ENCODE measurements around the gene AMH. TPM values are rescaled to one million over a fixed set of nuclear protein-coding genes. Genes with fewer than 3 reads are reported as not detected.
"Not testable (repeated sequence)": the region's sequence is repeated elsewhere in the genome, so short reads cannot be mapped to it uniquely, and the experiment has no call there.

Gene AMH
- total RNA-seq, 1 donor from 2014 or later: not detected

DNA sequence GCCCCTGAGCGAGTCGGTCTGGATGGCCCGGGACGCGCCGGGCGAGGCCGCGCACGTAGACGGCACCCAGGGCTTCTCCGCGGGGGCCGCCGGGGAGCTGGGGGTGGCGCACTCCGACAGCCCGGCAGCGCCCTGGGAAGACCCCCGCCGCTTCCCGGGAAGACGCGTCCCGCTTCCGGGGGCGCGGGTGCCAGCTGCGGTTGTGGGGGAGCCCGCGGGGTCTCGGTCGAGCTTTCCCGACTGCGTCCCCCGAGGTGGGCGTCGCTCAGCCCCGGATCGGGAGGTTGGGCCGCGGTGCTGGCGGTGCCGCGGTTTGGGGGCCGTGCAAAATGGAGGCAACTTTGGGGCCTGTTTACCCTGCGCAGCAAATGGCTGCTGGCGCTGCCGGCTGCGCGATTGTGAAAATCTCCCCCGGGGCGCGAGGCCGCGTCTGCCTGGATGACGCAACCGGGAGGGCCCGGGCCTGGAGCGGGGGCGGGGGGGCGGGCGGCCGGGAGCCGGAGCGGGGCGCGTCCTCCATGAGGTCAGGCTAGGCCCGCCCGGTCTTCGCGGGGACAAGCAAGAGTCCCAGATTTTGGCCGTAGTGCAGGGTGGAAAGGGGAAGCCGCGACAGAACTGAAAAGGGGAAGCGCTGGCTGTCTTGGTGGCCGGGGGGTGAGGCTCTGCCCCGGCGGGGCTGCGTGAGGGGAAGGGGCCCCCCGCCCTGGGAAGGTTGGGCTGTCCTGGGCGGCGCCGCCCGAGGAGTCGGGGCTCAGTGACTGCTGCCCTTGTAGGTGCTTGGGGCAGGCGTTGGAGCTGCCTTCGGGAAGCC, 21.5 kb downstream of the AMH start:
- peak; percentile 77 for DNase-seq

DNA sequence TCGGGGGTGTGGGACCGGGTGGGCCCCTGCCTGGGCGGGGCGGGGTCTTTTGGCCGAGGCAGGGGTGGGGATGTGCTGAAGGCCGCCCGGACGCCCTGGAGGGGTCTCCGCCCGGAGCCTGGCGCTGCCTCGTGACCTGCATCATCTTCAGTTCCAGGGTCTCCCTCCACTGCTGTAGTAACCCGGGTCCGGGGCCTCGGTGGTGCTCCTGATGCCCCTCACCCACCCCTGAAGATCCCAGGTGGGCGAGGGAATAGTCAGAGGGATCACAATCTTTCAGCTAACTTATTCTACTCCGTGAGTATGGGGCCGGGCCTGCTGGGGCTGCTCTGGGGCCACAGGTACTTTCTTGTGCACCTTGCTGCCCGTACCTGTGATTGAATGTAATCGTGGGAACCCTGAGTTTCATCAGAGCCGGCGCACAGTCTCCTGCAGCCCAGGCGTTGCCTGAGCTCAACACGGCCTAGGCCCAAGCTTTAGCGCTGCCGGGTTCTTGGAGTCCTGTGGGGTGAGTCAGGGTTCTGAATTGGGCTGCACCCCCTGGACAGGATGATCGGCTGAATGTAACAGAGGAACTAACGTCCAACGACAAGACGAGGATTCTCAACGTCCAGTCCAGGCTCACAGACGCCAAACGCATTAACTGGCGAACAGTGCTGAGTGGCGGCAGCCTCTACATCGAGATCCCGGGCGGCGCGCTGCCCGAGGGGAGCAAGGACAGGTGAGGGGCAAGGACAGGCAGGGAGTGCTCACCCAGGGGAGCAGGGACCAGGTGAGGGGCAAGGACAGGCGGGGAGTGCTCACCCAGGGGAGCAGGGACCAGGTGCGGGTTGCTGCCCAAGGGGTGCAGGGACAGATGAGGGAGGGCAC, 22.3 kb downstream of the AMH start:
- no peak for DNase-seq

DNA sequence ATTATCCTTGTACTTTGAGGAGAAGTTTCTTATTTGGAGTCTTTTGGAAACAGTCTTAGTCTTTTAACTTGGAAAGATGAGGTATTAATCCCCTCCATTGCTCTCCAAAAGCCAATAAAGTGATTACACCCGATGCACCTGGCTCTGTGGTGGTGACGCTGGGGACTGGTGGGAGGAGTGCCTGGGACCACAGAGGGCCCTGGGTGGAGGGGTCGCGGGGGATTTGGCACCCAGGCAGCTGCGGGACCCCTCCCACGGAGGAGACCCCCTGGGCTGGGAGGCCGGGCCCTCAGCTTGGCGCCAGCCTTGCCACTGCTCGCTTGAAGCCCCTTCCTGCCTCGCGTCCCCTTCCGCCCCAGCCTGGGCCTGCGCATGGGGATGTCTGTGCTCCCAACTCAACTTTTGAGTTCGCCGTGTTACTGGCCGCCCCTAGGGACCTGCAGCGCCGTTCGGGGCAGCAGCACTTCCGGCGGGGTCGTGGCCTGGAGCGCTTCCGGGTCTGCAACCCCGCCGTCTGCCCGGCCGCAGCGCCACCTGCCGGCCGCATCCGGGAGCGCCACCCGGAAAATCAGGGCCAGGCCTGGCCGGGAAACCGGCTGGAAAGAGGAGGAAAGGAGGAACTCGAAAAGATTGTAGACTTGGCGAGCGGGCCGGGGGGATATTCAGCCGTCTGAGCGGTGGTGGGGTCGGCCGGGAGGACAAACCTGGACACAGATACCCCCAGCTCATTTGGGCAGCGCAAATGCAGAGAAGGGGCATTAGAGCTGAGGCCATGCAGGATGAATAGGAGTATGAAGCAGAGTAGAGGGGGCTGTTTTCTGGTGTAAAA, 24.4 kb downstream of the AMH start:
- DNase-seq: peak; percentile 53

DNA sequence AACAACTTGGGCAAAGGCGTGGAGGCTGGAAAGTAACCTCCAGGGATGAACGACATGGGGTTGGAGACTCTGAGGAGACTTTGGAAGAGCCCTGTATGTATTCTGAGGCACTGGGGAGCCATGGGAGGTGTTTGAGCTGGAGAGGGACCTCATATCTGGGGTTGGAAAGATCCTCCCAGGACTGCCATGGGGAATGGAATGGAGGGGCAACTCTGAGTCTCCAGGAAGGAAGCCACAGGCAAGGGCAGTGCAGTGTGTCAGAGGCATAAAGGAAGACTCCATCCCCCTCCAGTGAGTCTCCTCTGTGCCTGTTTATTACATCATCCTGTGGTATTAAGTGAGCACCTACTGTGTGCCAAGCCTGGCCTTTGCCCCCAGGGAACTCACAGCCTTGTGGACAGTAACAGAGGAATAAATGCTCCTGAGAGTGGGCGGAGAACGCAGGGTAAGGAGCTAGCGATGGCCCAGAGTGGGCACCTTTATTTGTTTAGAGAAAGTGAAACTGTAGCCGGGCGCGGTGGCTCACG, 25.1 kb downstream of the AMH start:
- no peak for DNase-seq

DNA sequence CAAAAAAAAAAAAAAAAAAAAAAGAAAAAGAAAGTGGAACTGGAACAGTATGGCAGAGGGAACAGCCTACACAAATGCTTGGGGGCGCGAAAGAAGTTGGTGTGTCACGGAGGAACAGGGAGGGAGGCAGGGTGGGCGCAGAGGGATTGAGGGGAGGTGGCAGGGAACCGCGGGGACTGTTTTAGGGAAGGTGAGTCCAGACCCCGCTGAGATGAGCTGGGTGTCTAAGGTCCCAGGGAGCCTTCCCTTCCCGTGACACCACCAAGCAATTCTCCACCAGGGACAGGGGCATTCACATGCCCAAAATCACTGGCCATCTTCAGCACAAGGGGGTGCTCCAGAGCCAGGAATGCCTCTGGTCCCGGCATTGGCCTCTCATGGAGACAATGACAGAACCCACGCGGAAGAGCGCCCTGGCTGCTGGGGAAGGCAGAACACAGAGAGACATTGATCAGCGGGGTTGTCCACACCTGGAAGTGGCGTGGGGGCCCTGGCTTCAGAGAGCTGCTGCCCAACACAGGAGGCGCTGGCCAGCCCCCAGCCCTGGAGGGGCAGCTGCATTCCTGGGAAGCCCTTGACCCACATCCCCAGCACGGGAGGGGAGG, 25.9 kb downstream of the AMH start:
- DNase-seq: peak; percentile 57

DNA sequence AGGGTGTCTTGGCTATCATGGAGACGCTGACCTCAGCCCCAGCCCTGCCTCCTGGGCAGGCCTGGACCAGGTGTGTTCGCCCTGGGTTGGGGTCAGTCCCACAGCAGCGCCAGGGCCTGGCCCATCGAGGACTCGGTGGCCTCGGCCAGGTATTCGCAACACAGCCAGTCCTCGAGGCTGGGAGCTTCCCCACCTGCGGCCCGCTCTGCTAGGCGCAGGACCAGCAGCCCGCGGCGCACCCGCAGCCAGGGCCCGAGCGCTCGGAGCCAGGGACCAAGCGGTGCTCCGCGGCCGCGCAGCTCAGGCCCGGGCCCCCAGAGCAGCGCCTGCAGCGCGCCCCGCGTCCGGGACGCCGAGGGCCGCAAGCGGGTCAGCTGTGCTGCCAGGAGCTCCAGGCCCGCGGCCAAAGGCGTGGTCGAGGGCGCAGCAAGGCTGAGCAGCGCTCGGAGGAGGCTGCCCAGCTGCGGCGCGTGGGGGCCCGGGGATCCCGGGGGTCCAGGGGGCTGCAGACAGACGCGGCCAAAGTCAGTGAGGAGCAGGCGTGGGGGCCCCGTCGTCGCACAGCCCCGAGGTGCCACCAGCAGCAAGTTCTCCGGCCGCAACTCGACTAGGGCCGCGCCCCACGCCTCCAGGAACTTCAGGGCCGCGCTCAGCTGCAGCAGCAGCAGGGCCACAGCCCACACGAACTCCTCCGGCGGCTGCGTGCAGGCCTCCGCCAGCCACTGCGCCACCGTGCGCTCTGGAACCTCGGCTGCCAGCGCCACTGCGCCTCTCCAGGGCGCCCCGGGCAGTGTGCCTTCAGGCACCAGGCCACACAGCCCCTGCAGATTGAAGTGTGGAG, 26.7 kb downstream of the AMH start:
- no peak for DNase-seq

DNA sequence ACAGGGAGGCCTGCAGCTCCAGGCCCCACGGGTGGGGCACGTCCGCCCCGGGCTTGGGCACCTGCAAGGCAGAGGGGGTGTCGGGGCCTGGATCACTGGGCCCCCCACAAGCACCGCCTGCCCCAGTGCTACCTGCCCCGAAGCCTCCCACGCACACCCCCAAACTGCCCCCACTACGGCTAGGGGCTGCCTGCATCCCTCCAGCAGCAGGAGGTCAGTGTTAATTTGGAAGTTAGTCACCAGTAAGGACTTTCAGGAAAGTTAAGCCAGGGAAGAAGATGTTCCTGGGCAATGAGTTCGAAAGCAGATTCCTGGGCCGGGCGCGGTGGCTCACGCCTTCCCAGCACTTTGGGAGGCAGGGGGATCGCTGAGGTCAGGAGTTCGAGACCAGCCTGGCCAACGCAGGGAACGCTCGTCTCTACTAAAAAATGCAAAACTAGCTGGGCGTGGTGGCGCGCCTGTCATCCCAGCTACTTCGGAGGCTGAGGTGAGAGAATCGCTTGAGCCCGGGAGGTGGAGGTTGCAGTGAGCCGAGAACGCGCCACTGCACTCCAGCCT, 27.4 kb downstream of the AMH start:
- no peak for DNase-seq

DNA sequence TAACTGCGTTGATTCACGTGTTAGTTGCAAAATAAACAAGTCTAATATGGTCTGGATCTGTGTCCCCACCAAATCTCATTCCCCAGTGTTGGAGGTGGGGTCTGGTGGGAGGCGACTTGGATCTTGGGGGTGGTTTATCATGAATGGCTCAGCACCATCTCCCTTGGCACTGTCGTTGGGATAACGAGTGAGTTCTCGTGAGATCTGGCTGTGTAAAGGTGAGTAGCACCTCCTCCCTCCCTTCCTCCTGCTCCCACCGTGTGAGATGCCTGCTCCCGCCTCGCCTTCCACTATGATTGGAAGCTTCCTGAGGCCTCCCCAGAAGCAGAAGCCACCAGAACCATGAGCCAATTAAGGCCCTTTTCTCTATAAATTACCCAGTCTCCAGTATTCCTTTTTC, 28.0 kb downstream of the AMH start:
- DNase-seq: no peak

DNA sequence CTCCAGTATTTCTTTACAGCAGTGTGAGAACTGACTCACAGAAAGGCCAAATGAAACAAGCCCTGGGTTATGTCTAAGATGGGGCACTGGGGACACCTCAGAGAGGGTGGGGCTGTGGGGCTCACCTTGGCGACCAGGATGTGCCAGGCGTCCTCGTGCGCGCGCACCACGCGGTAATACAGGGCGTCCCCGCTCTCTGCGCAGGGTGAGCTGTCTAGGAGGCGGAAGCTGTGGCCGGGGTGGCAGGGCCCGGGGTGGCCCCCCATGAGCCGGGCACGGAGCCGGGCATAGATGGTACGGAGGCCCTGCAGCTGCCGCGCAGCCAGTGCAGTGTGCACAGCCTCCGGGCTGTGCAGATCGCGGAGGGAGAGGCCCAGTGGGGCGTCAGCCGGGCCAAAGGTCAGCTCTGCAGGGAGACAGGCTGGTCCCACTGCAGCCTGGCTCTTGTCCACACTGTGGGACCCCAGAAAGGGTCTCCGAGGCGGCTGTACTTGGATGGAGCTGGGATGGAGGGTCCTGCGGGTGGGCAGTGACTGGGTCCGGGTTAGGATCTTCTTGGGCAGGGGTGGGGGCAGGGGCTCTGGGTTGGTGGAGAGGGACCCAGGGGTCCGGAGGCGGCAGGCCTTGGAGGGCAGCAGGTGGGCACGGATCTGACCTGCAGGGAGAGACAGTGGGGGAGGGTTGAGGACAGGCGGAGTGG, 29.5 kb downstream of the AMH start:
- DNase-seq: no peak

DNA sequence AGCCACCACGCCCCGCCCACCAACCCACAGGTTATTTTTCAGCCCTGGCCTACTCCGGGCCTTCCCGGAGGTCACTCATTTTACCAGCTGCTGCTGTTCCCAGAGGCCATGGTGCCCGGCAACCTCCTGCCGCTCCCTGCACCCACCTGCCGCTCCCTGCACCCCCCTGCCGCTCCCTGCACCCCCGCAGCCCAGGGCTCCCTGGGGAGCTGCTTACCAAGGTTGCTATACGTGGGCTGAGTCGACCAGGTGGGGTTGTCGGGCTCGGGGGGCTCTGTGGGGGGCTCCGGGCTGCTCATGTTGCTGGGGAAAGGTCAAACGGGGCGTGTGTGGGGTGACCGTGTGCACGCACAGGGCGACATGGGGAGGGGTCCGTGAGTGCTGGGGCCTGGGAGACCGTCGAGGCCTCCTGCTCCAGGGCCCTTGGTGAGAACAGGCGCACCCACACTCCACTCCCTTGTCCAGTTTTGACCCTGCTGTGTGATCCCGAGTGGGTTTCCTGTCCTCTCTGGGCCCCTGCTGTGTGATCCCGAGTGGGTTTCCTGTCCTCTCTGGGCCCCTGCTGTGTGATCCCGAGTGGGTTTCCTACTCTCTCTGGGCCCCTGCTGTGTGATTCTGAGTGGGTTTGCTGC, 31.6 kb downstream of the AMH start:
- no peak for DNase-seq

DNA sequence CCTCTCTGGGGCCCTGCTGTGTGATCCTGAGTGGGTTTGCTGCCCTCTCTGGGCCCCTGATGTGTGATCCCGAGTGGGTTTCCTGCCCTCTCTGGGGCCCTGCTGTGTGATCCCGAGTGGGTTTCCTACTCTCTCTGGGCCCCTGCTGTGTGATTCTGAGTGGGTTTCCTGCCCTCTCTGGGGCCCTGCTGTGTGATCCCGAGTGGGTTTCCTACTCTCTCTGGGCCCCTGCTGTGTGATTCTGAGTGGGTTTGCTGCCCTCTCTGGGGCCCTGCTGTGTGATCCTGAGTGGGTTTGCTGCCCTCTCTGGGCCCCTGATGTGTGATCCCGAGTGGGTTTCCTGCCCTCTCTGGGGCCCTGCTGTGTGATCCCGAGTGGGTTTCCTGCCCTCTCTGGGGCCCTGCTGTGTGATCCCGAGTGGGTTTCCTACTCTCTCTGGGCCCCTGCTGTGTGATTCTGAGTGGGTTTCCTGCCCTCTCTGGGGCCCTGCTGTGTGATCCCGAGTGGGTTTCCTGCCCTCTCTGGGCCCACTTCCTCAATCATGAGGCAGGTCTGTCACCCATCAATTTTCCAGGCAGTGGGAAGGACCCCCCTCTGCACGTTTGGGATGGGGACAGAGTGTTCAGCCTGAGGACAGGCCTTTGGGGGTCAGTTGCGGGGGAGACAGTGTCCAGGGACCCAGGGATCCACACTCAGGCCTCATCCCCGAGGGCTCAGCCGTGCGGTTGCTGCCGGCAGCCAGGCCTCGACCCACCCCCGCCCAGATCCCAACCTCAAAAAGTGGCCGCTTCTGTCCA, 32.3 kb downstream of the AMH start:
- DNase-seq: not testable (repeated sequence)

DNA sequence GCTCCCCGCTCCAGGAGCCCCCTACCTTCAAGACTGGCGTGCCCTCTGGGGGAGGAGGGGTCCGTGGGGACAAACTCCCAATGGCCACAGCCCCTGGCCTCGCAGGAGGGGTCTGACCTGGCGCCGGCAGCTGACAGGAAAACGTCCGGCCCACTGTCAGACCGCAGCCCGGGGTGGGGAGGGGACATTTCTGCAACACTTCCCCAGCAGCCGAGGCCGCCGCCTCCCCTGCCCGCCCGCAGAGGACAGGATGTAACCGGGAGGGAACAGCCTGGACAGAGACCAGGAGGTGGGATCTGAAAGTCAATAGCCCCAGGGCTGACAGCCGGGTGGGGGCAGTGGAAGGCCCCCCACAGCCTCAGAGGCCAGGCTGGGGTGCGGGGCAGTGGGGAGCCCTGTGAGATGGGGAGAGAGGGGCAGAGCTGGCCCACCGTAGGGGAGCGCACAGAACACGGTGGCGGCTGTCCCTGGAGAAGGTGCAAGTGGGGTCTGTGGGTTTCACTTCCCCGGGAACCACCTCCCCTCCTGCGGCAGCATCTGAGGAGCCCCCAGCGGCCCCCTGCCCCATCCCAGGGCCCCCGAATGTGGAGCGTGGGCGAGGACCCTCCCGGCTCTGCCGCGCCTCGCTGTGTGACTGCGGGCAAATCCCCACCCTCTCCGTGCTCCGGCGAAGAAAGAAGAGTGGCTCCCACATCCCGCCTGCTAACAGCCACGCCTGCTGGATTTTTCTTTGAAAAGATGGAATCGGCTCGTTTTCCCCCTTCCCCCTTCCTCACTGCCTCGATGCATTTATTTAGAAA, 33.1 kb downstream of the AMH start, which contains the start of gene PEAK3:
TSS of gene PEAK3 (minus strand) at position 114 of the 800 bp plus-strand sequence. CDS start 1,244 bp downstream, outside the sequence.
- no peak for DNase-seq

DNA sequence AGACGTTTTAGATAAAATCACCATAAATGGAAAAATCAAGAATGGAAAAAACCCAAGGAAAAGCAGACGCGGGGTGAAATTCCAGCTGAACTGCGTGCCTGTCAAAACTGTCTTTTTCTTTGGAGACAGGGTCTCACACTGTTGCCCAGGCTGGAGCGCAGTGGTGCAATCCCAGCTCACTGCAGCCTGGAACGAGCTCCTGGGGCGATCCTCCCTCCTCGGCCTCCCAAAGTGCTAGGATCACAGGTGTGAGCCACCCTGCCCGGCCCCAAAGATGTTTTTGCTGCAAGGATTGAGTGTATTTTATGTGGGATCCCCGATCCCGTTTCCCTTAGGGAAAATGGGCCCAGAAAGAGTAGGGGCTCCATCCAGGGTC, 33.7 kb downstream of the AMH start:
- no peak for DNase-seq

DNA sequence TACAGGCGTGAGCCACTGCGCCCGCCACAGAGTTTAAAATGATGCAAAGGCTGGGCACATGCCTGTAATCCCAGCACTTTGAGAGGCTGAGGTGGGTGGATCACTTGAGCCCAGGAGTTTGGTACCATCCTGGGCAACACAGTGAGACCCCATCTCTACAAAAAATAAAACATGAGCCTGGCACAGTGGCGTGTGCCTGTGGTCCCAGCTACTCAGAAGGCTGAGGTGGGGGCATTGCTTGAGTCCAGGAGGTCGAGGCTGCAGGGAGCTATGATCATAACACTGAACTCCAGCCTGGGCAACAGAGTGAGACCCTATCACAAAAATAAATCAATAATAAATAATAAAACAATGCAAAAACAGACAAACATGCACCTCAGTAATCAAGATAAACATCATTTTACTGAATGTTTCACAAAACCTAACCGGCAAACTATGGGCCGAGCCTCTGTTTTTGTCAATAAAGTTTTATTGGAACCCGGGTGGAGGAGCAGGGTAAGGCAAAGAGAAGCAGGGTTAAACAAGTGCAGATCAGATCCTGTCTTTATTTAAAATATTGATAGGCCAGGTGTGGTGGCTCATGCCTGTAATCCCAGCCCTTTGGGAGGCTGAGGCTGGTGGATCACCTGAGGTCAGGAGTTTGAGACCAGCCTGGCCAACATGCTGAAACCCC, 34.8 kb downstream of the AMH start:
- DNase-seq: no peak

DNA sequence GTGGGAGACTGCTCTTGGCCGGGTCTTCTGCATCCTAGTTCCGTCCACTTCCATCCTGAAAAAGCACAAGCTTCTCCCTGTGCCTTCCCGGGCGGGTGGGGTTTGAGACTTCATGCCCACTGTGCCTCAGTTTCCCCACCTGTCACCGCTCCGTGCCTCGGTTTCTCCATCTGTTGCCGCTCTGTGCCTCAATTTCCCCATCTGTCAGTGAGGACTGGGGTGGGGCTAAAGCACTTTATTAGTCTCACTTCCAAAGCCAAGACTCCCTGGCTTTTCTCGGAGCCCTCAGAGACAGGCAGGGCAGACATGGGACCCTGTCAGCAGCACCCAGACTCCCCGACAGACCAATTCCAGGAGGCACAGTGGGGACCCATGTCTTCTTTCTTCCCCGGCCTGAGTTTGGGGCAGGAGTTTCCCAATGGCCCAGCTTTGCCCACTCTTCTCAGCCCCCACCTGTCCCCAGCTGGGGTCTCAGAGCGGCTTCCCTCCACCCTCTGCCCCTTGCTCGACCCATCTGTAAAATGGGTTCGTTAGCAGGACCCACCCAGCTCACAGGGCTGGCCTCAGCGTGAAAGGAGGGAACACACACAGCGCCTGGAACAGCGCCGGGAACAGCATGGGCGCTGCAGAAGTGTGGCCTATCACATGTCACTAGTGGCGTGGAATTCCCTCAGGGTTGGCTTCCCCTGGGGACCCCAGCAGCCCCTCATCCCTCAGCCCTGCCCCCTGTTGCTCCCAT, 37.4 kb downstream of the AMH start:
- DNase-seq: no peak
